ENCODE measurements around the gene CIBAR2.

CIBAR2 gene

GRCh38 chr16:85089525-85089924 lies 22.7 kb downstream of the CIBAR2 start:
- H2AFZ ChIP-seq (ENCODE audit: low read length, unreplicated experiment): no peak overlapping the region
- no peaks in the 10 kb centered on the region for H3K79me2 ChIP-seq (ENCODE audit: control insufficient read depth, insufficient read depth, low read length, unreplicated experiment)
- H3K4me1 ChIP-seq (ENCODE audit: control insufficient read depth, insufficient read depth, low read length, unreplicated experiment): no peaks in the 10 kb centered on the region
- no peaks in the 10 kb centered on the region for H3K36me3 ChIP-seq (ENCODE audit: insufficient read depth, low read length)
- H3K4me3 ChIP-seq (ENCODE audit: low read depth, low read length): no peak overlapping the region
- peaks cover 12% of the 10 kb centered on the region; the same call in 1 of the 2 replicates for H3K27me3 ChIP-seq (ENCODE audit: insufficient read depth, low read length)
- H3K27ac ChIP-seq (ENCODE audit: low read depth, low read length): no peak overlapping the region

- no peaks in the 10 kb centered on the region for H3K36me3 ChIP-seq (ENCODE audit: insufficient read depth, low read length)
- no peak overlapping the region for H3K27ac ChIP-seq (ENCODE audit: low read depth, low read length)
- no peak overlapping the region for H3K4me3 ChIP-seq (ENCODE audit: low read depth, low read length)
- no peak overlapping the region for H2AFZ ChIP-seq (ENCODE audit: low read length, unreplicated experiment)
- no peaks in the 10 kb centered on the region for H3K4me1 ChIP-seq (ENCODE audit: control insufficient read depth, insufficient read depth, low read length, unreplicated experiment)
- peaks cover 3% of the 10 kb centered on the region; the same call in 1 of the 2 replicates for H3K27me3 ChIP-seq (ENCODE audit: insufficient read depth, low read length)
- no peaks in the 10 kb centered on the region for H3K79me2 ChIP-seq (ENCODE audit: control insufficient read depth, insufficient read depth, low read length, unreplicated experiment)
These were observed 23.6 kb downstream of the CIBAR2 start for GRCh38 chr16:85088570-85089199.

DNA sequence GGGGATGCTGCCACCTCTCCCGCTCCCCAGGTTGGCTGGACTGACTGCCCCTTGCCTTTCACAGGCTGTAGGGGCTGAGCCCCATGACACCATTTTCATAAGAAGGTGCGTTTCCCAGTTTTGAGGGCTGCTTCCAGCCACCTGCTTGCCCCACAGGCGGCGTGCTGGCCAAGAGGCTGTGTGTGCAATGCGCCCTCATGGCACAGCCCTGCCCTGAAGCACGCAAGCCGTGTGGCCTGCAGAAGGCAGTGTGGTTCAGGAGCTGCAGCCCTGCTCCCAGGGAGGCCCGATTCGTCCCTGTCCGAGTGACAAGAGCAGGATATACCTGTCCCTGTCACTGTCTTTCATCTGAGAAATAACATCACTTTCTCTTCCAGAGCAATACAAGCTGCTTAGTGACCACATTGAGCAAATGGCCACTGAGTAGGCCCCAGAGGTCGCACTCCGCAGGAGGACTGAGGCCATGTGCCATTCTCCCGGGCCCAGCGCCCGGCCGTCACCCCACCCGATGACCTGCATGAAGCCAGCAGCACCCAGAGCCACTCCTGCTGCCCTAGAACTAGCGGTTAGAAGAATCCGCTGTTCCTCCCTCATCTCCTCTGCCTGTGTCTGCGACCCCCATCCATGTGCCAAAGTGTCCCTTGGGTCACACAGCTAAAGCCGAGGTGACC lies 24.2 kb downstream of the CIBAR2 start:
- H3K4me1 ChIP-seq (ENCODE audit: control insufficient read depth, insufficient read depth, low read length, unreplicated experiment): no peaks in the 10 kb centered on the region
- H3K4me3 ChIP-seq (ENCODE audit: low read depth, low read length): no peak overlapping the region
- H3K36me3 ChIP-seq (ENCODE audit: insufficient read depth, low read length): no peaks in the 10 kb centered on the region
- no peak overlapping the region for H2AFZ ChIP-seq (ENCODE audit: low read length, unreplicated experiment)
- H3K27me3 ChIP-seq (ENCODE audit: insufficient read depth, low read length): no peaks in the 10 kb centered on the region
- H3K79me2 ChIP-seq (ENCODE audit: control insufficient read depth, insufficient read depth, low read length, unreplicated experiment): no peaks in the 10 kb centered on the region
- H3K27ac ChIP-seq (ENCODE audit: low read depth, low read length): no peak overlapping the region

DNA sequence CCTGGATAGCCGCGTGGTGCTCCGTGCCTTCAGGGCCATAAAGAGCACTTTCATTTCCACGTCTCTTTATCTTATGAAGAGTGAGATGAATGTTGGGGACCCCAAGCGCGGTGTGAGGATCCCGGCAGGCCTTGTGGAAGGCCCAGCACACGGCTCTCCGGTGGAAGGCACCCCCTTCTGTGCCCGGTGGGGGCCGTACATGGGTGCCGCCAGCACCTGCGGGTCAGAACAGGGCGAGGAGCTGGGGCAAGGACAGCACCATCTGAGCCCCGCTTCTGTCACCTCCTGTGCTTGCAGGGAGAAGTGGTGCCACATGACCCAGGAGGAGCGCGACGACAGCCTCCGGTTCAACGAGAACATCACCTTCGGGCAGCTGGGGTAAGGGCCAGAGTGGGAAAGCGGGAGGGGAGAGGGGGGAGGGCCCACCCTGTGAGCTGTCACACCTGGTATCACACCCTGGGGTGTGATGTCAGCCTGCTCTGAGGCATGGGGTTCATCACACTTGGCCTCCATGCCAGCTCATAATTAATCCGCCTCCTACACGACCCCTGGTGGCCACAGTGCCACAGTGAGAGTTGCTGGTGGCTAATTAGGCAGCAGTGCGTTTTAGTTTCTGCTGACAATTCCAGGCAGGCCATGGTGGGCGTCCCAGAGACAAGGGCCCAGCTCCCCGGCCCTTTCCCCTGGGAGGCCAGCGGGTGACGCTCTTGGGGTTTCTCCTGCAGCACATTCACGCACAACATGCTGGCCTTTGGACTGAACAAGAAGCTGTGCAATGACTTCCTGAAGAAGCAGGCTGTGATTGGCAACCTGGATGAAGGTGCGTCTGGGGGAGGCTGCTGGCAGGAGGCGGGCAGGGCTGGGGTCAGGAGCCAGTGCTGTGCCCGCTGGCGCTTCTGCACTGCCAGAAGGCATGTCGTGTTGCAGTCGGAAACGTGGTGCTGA lies 25.7 kb downstream of the CIBAR2 start:
- Histone ChIP-seq H3K4me3 (ENCODE audit: low read depth, low read length) (no peak overlapping the region), H2AFZ (ENCODE audit: low read length, unreplicated experiment) (no peak overlapping the region), H3K4me1 (ENCODE audit: control insufficient read depth, insufficient read depth, low read length, unreplicated experiment) (no peaks in the 10 kb centered on the region)

DNA sequence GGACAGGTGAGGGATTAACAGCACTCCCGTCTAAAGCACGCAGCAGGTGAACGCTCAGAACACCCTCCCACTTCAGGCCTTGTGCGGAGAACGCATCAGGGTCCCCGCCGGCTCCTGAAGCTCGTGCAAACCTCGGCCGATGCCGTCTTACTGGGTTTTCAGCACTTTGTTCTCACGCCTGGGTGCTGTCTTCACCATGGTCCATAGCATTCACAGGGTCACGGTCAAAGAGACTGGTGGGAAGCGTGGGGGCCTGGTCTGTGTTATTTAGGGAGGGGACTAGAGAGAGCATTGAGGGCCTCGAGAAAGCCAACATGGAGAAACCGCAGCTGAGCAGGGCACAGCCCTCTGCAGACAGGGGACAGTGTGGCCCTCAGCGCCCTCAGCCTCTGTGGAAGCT lies 26.6 kb downstream of the CIBAR2 start:
- Histone ChIP-seq H2AFZ (ENCODE audit: low read length, unreplicated experiment) (no peak overlapping the region), H3K27me3 (ENCODE audit: insufficient read depth, low read length) (no peaks in the 10 kb centered on the region), H3K4me3 (ENCODE audit: low read depth, low read length) (no peak overlapping the region), H3K79me2 (ENCODE audit: control insufficient read depth, insufficient read depth, low read length, unreplicated experiment) (no peaks in the 10 kb centered on the region), H3K36me3 (ENCODE audit: insufficient read depth, low read length) (no peaks in the 10 kb centered on the region), H3K4me1 (ENCODE audit: control insufficient read depth, insufficient read depth, low read length, unreplicated experiment) (no peaks in the 10 kb centered on the region), H3K27ac (ENCODE audit: low read depth, low read length) (no peak overlapping the region)

More for the DNA sequence above, 25.7 kb downstream of the CIBAR2 start:
- no peaks in the 10 kb centered on the region for H3K79me2 ChIP-seq (ENCODE audit: control insufficient read depth, insufficient read depth, low read length, unreplicated experiment)
- no peaks in the 10 kb centered on the region for H3K27me3 ChIP-seq (ENCODE audit: insufficient read depth, low read length)
- H3K27ac ChIP-seq (ENCODE audit: low read depth, low read length): no peak overlapping the region
- H3K36me3 ChIP-seq (ENCODE audit: insufficient read depth, low read length): no peaks in the 10 kb centered on the region

DNA sequence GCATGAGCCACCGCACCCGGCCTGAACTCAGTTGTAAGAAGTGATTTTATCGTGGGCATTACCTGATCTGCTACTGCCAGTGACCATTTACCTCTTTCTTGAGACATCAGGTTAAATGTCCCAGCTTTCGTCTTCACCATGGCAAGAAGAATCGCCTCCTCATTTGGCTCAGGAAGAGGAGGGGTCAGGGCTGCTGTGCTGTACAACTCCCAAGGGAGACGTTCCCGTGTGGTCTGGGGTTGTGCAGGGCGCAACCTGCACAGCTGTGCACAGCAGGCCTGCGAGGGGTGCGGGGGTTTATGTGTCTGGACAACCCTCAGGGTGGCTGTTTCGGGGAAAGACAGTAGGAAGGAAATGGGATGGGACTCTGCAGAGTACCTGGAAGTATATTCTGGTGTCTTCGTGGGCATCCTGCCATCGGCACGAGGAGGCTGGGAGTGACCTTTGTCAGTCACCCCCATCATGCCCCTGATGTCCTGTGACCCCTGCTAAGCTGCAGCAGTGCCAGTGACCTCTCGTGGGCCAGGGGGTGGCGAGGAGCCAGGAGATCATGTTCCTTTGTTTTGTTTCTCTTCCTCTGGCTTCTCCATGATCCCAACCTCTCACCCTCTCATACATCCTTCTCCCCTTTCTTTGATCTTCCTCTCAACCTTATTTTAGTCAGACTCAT lies 27.3 kb downstream of the CIBAR2 start:
- Histone ChIP-seq H3K79me2 (ENCODE audit: control insufficient read depth, insufficient read depth, low read length, unreplicated experiment) (no peaks in the 10 kb centered on the region), H3K27me3 (ENCODE audit: insufficient read depth, low read length) (no peaks in the 10 kb centered on the region), H3K4me1 (ENCODE audit: control insufficient read depth, insufficient read depth, low read length, unreplicated experiment) (no peaks in the 10 kb centered on the region), H3K4me3 (ENCODE audit: low read depth, low read length) (no peak overlapping the region), H3K36me3 (ENCODE audit: insufficient read depth, low read length) (no peaks in the 10 kb centered on the region), H2AFZ (ENCODE audit: low read length, unreplicated experiment) (no peak overlapping the region), H3K27ac (ENCODE audit: low read depth, low read length) (no peak overlapping the region)

GRCh38 chr16:85083051-85083639 lies 29.1 kb downstream of the CIBAR2 start:
- H3K27ac ChIP-seq (ENCODE audit: low read depth, low read length): no peak overlapping the region
- H3K4me1 ChIP-seq (ENCODE audit: control insufficient read depth, insufficient read depth, low read length, unreplicated experiment): no peaks in the 10 kb centered on the region
- H3K79me2 ChIP-seq (ENCODE audit: control insufficient read depth, insufficient read depth, low read length, unreplicated experiment): no peaks in the 10 kb centered on the region
- H3K27me3 ChIP-seq (ENCODE audit: insufficient read depth, low read length): no peaks in the 10 kb centered on the region
- H3K36me3 ChIP-seq (ENCODE audit: insufficient read depth, low read length): no peaks in the 10 kb centered on the region
- no peak overlapping the region for H2AFZ ChIP-seq (ENCODE audit: low read length, unreplicated experiment)
- no peak overlapping the region for H3K4me3 ChIP-seq (ENCODE audit: low read depth, low read length)

DNA sequence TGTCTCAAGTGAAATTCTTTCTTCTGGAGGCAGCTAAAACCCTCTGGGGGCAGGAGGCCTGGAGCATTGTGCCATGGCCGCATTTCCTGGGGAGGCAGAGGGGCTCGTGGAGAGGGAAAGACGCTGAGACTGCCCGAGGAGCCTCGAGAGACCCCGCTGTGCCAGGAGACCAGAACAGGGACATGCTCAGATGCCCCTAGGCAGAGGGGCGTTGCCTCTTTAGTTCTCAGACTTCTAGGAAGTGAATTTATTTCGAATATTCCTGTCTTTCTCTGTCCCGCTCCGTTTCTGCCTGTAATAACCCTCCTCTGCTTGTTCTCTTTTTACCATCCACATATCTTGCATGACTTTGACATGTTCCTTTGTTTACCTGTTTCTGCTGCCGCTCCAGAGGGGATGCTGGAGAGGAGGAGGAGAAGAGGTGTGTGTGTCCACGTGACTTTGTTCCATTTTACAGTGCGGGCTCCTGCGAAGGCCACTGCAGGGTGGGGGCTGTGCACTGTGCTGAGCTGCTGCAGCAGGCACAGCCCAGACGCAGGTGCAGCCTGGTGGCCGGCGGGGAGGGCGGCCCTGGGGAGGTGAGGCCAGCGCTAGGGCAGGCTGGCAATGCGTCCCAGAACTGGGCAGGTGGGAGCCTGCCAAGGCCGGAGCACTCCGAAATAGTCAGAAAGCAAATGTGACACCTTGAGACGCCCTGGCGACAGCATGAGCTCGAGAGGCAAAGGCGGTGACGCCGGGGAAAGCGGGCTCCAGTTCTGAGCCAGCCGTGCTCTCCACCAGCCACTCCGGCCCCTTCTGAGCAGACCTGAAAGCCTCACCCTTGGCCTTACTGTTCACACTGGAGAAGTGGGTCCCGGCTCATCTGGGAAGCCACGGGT lies 29.9 kb downstream of the CIBAR2 start:
- Histone ChIP-seq H3K79me2 (ENCODE audit: control insufficient read depth, insufficient read depth, low read length, unreplicated experiment) (no peaks in the 10 kb centered on the region), H3K27ac (ENCODE audit: low read depth, low read length) (no peak overlapping the region), H3K4me1 (ENCODE audit: control insufficient read depth, insufficient read depth, low read length, unreplicated experiment) (no peaks in the 10 kb centered on the region), H2AFZ (ENCODE audit: low read length, unreplicated experiment) (no peak overlapping the region), H3K27me3 (ENCODE audit: insufficient read depth, low read length) (no peaks in the 10 kb centered on the region), H3K4me3 (ENCODE audit: low read depth, low read length) (no peak overlapping the region), H3K36me3 (ENCODE audit: insufficient read depth, low read length) (no peaks in the 10 kb centered on the region)

- no peaks in the 10 kb centered on the region for H3K79me2 ChIP-seq (ENCODE audit: control insufficient read depth, insufficient read depth, low read length, unreplicated experiment)
- no peak overlapping the region for H3K27ac ChIP-seq (ENCODE audit: low read depth, low read length)
- H3K4me3 ChIP-seq (ENCODE audit: low read depth, low read length): no peak overlapping the region
- no peak overlapping the region for H2AFZ ChIP-seq (ENCODE audit: low read length, unreplicated experiment)
- no peaks in the 10 kb centered on the region for H3K4me1 ChIP-seq (ENCODE audit: control insufficient read depth, insufficient read depth, low read length, unreplicated experiment)
- H3K36me3 ChIP-seq (ENCODE audit: insufficient read depth, low read length): no peaks in the 10 kb centered on the region
- no peaks in the 10 kb centered on the region for H3K27me3 ChIP-seq (ENCODE audit: insufficient read depth, low read length)
These were observed 30.5 kb downstream of the CIBAR2 start for GRCh38 chr16:85081765-85082164.
